Activated CD4-positive, alpha-beta T cell treated with anti-CD3 and anti-CD28 coated beads, Interleukin-2, amount 50 U/mL, for 1 hour (primary cell): Measurements from ENCODE around the gene SPEN.
"Not testable (repeated sequence)": the region's sequence is repeated elsewhere in the genome, so short reads cannot be mapped to it uniquely, and the experiment has no call there.

Experiments
- DNase-seq: peaks from one replicate; pipeline ENCODE4 v3.0.0-alpha.2; 2020

Gene SPEN

GRCh38 chr1:15856888-15857287 lies 9.4 kb downstream of the SPEN start:
- DNase-seq, result no peak

- DNase-seq, result no peak
Measured at GRCh38 chr1:15858069-15858670, 10.7 kb downstream of the SPEN start.

- no peak for DNase-seq
Measured at GRCh38 chr1:15858672-15859372, 11.3 kb downstream of the SPEN start.

GRCh38 chr1:15863156-15863901 lies 15.8 kb downstream of the SPEN start:
- DNase-seq, result no peak

GRCh38 chr1:15866721-15867201 lies 19.3 kb downstream of the SPEN start:
- no peak for DNase-seq

- no peak for DNase-seq
Measured at GRCh38 chr1:15867288-15867687, 19.8 kb downstream of the SPEN start.

- DNase-seq, result no peak
Measured at GRCh38 chr1:15869413-15869812, 21.9 kb downstream of the SPEN start.

- DNase-seq, result no peak
Measured at GRCh38 chr1:15870421-15870820, 22.9 kb downstream of the SPEN start.

- DNase-seq, result no peak
Measured at GRCh38 chr1:15874471-15874870, 27.0 kb downstream of the SPEN start.

- DNase-seq, result no peak
Measured at GRCh38 chr1:15876357-15877055, 29.0 kb downstream of the SPEN start.

- no peak for DNase-seq
Measured at GRCh38 chr1:15881961-15882360, 34.5 kb downstream of the SPEN start.

- DNase-seq, result no peak
Measured at GRCh38 chr1:15882665-15883064, 35.2 kb downstream of the SPEN start.

- DNase-seq, result no peak
Measured at GRCh38 chr1:15883326-15883725, 35.8 kb downstream of the SPEN start.

- DNase-seq, result no peak
Measured at GRCh38 chr1:15884477-15884876, 37.0 kb downstream of the SPEN start.

GRCh38 chr1:15885269-15885668 lies 37.8 kb downstream of the SPEN start:
- no peak for DNase-seq

GRCh38 chr1:15885701-15886610 lies 38.4 kb downstream of the SPEN start:
- no peak for DNase-seq

GRCh38 chr1:15886611-15887167 lies 39.2 kb downstream of the SPEN start:
- DNase-seq, result no peak

GRCh38 chr1:15892857-15893599 lies 45.5 kb downstream of the SPEN start:
- not testable (repeated sequence) for DNase-seq

- no peak for DNase-seq
Measured at GRCh38 chr1:15895233-15895632, 47.7 kb downstream of the SPEN start.

- DNase-seq, result not testable (repeated sequence)
Measured at GRCh38 chr1:15896841-15897610, 49.5 kb downstream of the SPEN start.
